ENCODE measurements around the gene SLC18A3.

DNA sequence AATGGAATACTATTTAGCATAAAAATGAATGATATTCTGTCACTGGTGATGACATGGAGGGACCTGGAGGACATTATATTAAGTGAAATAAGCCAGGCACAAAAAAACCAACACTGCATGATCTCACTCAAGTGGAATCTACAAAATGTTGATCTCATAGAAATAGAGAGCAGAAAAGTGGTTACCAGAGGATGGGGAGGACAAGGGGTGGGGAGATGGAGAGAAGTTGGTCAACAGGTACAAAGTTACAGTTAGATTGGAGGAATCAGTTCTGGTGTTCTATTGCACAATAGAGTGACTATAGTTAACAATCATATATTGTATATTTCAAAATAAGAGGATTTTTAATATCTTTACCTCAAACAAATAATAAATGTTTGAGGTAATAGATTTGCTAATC lies 24.7 kb upstream of the SLC18A3 start:
- TF ChIP-seq, protein P1, sequence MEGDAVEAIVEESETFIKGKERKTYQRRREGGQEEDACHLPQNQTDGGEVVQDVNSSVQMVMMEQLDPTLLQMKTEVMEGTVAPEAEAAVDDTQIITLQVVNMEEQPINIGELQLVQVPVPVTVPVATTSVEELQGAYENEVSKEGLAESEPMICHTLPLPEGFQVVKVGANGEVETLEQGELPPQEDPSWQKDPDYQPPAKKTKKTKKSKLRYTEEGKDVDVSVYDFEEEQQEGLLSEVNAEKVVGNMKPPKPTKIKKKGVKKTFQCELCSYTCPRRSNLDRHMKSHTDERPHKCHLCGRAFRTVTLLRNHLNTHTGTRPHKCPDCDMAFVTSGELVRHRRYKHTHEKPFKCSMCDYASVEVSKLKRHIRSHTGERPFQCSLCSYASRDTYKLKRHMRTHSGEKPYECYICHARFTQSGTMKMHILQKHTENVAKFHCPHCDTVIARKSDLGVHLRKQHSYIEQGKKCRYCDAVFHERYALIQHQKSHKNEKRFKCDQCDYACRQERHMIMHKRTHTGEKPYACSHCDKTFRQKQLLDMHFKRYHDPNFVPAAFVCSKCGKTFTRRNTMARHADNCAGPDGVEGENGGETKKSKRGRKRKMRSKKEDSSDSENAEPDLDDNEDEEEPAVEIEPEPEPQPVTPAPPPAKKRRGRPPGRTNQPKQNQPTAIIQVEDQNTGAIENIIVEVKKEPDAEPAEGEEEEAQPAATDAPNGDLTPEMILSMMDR (IDR thresholded peaks at IDR 0.05; ENCODE audit: insufficient read depth, low read length) = no peak
- TF ChIP-seq SPI1 (IDR thresholded peaks at IDR 0.05; ENCODE audit: borderline replicate concordance, low read depth) (no peak), POLR2AphosphoS5 (IDR thresholded peaks at IDR 0.05; ENCODE audit: low read depth) (no peak), GABPA (IDR thresholded peaks at IDR 0.05; ENCODE audit: low read depth) (no peak)

Data from HL-60 (cell line).